A673 (cell line): Measurements from ENCODE around the gene ADAM12. TPM values are rescaled to one million over a fixed set of nuclear protein-coding genes. Genes with fewer than 3 reads are reported as not detected.

Experiments
- BruUV-seq: library from RNA; stranded (reverse); fragments of 400-500 nt; replicated peaks from 2 replicates; lab custom pipeline; 2021; lab: Mats Ljungman, UMichigan
- CTCF ChIA-PET: fragments of 300-600 bp; sonication (Branson Sonifier 250); formaldehyde crosslinking; loops from one replicate; lab custom pipeline; 2022; ENCODE audit warnings: antibody characterized with exemption; lab: Charles Lee
- POLR2A ChIA-PET: fragments of 300-600 bp; sonication (Branson Sonifier 250); formaldehyde crosslinking; loops from one replicate; lab custom pipeline; 2022; ENCODE audit warnings: antibody characterized with exemption; ENCODE audit not compliant: low non-redundant PET; lab: Charles Lee
- DNase-seq: peaks from one replicate; pipeline ENCODE4 v3.0.0-alpha.2; 2015; ENCODE audit warnings: low spot score
- H3K27ac ChIP-seq: fragments of 200-600 bp; sonication (generic); 2 replicates; pipeline ENCODE4 v1.5.1; 2016; ENCODE audit warnings: mixed run types, low read depth, mild to moderate bottlenecking, mixed read lengths, antibody characterized with exemption, low read length; ENCODE audit not compliant: poor library complexity, severe bottlenecking
- H3K27me3 ChIP-seq: fragments of 200-600 bp; sonication (generic); replicated peaks from 2 replicates; pipeline ENCODE4 v1.6.1; 2017; ENCODE audit warnings: mixed run types, low read depth, mild to moderate bottlenecking, mixed read lengths, antibody characterized with exemption, low read length; ENCODE audit not compliant: insufficient read depth, poor library complexity
- H3K36me3 ChIP-seq: fragments of 200-600 bp; sonication (generic); 2 replicates; pipeline ENCODE4 v1.6.1; 2016; ENCODE audit warnings: mixed run types, mild to moderate bottlenecking, mixed read lengths, antibody characterized with exemption, low read length; ENCODE audit not compliant: insufficient read depth, poor library complexity, severe bottlenecking
- H3K4me1 ChIP-seq: fragments of 200-600 bp; sonication (generic); 2 replicates; pipeline ENCODE4 v1.6.1; 2017; ENCODE audit warnings: mixed run types, mild to moderate bottlenecking, mixed read lengths, antibody characterized with exemption, low read length; ENCODE audit not compliant: insufficient read depth, poor library complexity, severe bottlenecking
- H3K4me3 ChIP-seq: fragments of 200-600 bp; sonication (generic); 2 replicates; pipeline ENCODE4 v1.5.1; 2016; ENCODE audit warnings: low read depth, mixed run types, mild to moderate bottlenecking, mixed read lengths, low read length; ENCODE audit not compliant: poor library complexity, severe bottlenecking
- H3K9me3 ChIP-seq: fragments of 200-600 bp; sonication (generic); 2 replicates; pipeline ENCODE4 v1.6.1; 2016; ENCODE audit warnings: mixed run types, low read depth, mild to moderate bottlenecking, mixed read lengths, antibody characterized with exemption, low read length; ENCODE audit not compliant: poor library complexity, severe bottlenecking
- EZH2 ChIP-seq: fragments of 200-600 bp; sonication (generic); IDR thresholded peaks from 2 replicates; pipeline ENCODE4 v1.6.1; 2017; ENCODE audit warnings: borderline replicate concordance, low read depth, mild to moderate bottlenecking, mixed read lengths, antibody characterized with exemption, low read length; ENCODE audit not compliant: poor library complexity, severe bottlenecking
- intact Hi-C: fragments of 100-400 bp; cut with micrococcal nuclease; formaldehyde crosslinking; loops from one replicate; pipeline ENCODE4 v1.10.0; 2022; ENCODE audit not compliant: unreplicated experiment
- total RNA-seq: library from RNA; stranded (reverse); gene quantifications from 2 replicates; pipeline ENCODE4 v1.2.3, GENCODE V29; 2021
- TF ChIP-seq, protein P1 (sequence below): fragments of 300-800, 200-600 bp; sonication (generic); conservative IDR thresholded peaks from 2 replicates; pipeline ENCODE4 v1.5.1; 2017; ENCODE audit warnings: low read depth, mild to moderate bottlenecking, antibody characterized with exemption, low read length, moderate library complexity, mixed read lengths

ADAM12 gene
- total RNA-seq, 1 experiment from 2014 or later = 0.17 TPM

DNA sequence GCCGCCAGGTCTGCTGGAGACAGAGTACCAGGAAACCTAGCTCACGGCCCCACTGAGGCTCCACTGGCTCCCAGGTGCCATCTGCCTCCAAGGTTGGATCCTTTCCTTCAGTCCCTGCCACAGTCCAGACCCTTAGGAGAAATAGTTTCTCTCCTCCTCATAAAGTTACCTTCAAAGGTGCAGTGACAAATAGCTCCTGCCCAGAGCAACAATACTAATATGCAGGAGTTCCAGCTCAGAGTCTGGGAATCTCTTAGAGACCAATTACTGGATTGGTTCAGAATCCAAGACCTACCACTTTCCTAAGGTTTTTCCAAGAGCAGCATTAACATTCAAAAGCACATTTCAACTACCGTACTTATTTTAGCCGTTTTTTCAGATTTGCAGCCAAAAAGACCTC, 41.0 kb upstream of the ADAM12 start:
- ChIA-PET POLR2A (no interaction called here), CTCF (no interaction called here)
- intact Hi-C loops = no loop called here
- Histone ChIP-seq H3K4me3 (no peak overlapping the region), H3K9me3 (no peaks in the 10 kb centered on the region), H3K27me3 (peaks cover 6% of the 10 kb centered on the region), H3K36me3 (no peaks in the 10 kb centered on the region), H3K27ac (no peak overlapping the region), H3K4me1 (no peaks in the 10 kb centered on the region)
- TF ChIP-seq, protein P1, sequence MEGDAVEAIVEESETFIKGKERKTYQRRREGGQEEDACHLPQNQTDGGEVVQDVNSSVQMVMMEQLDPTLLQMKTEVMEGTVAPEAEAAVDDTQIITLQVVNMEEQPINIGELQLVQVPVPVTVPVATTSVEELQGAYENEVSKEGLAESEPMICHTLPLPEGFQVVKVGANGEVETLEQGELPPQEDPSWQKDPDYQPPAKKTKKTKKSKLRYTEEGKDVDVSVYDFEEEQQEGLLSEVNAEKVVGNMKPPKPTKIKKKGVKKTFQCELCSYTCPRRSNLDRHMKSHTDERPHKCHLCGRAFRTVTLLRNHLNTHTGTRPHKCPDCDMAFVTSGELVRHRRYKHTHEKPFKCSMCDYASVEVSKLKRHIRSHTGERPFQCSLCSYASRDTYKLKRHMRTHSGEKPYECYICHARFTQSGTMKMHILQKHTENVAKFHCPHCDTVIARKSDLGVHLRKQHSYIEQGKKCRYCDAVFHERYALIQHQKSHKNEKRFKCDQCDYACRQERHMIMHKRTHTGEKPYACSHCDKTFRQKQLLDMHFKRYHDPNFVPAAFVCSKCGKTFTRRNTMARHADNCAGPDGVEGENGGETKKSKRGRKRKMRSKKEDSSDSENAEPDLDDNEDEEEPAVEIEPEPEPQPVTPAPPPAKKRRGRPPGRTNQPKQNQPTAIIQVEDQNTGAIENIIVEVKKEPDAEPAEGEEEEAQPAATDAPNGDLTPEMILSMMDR = no peak
- no peak for TF ChIP-seq EZH2
- DNase-seq = no peak
- no TSS peak for BruUV-seq

DNA sequence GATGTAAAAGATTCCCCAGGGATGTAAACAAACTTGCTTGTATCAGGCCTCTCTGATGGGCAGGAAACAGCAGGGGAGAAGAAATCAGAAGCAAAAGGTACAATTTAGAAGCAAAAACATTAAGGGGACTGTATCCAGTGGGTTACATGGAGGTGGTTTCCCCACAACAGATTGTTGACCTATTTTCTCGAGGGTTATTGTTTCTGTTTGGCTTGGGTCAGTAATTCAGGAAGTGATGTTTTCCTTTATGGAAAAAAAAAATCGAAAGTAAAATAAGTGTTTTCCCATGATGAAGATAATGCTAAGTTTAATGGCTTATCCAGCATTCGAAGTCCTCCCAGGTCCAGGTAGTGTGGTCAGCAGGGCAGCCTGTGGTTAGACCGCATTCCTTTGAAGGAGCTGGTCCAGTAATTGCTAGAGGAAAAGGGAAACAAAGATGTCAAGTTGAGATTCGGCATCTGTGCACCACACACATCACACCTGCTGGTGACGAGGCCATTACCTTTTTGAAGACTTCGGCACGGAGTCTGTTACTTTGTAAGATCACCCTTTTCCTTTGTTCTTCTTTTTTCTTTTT, 37.3 kb upstream of the ADAM12 start:
- POLR2A ChIA-PET = no interaction called here
- Histone ChIP-seq H3K36me3 (no peaks in the 10 kb centered on the region), H3K27ac (no peak overlapping the region), H3K9me3 (no peaks in the 10 kb centered on the region), H3K4me1 (no peaks in the 10 kb centered on the region), H3K4me3 (no peak overlapping the region), H3K27me3 (peaks cover 6% of the 10 kb centered on the region)
- TF ChIP-seq, protein P1 = no peak
- no peak for TF ChIP-seq EZH2
- CTCF ChIA-PET = no interaction called here
- intact Hi-C loops = no loop called here
- DNase-seq = no peak
- BruUV-seq = no TSS peak

DNA sequence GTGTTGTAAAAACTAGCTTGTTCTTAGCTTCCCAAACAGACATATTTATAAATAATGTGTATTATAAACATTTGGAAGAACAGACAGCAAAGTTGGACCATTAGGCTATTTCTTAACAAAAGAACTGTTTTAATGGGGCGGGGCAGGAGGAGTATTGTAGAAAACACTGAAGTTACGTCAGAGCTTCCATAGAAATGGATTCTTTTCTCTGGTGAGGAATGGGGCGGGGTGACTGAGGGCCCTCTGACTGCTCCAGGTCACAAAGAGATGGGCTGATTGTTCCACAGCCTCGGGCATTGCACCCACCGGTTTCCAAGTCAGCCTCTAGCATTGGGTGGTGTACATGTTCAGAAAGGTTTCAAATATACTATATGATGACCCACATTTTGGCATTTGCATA, 36.8 kb upstream of the ADAM12 start:
- intact Hi-C loops = no loop called here
- DNase-seq = no peak
- Histone ChIP-seq H3K9me3 (no peaks in the 10 kb centered on the region), H3K4me1 (no peaks in the 10 kb centered on the region), H3K27ac (no peak overlapping the region), H3K36me3 (no peaks in the 10 kb centered on the region), H3K4me3 (no peak overlapping the region), H3K27me3 (peaks cover 6% of the 10 kb centered on the region)
- no TSS peak for BruUV-seq
- TF ChIP-seq, protein P1 = no peak
- no peak for TF ChIP-seq EZH2
- POLR2A ChIA-PET = no interaction called here
- CTCF ChIA-PET = no interaction called here
